ENCODE results near the gene DNAH10.
"Not testable (repeated sequence)": the region's sequence is repeated elsewhere in the genome, so short reads cannot be mapped to it uniquely, and the experiment has no call there.

The DNAH10 gene

DNA sequence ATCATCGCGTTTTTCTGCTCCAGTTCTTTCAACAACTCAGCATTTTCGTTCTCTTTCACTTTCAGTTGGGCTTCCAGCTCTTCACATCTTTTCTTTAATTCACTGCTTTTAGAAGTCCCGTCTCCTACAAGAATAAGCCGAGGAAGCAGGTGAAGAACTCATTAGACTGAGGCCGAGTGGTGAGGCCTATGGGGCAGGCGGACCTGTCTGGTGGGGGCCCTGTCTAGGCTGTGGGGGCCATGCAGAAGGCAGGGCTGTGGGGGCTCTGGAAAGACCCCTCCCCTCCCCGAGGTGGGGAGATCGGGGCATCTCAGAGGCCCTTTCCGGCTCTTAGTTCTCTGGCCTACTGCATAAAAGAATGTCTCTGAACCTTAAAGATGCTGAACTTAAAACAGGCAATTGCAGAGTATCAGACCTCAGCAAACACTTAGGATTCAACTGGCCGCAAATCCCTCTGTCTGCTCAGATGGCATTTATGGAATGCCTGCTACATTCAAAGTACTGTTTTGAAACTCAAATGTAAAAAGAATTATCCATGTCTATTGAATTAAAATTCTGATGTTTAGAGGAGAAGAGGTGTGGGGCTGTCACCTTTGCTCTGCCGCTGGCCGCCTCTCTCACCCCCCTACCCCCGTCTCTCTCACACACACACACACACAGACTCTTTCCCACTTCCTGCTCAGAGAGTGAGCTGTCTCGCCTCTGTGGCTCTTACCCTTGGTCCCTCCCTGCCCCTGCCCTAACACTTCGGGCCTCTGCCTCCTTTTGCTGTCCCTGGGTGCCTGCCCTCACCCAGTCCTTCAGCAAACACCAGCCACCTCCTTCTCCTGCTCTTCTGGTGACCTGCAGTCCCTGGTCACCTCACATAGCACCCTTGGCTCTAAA, 175.8 kb downstream of the DNAH10 start:
- peak; percentile 16 to 37 for DNase-seq

GRCh38 chr12:123938679-123939480, 176.8 kb downstream of the DNAH10 start:
- no peak for DNase-seq

GRCh38 chr12:123939716-123940626, 177.9 kb downstream of the DNAH10 start:
- no peak for DNase-seq

GRCh38 chr12:123940627-123940966, 178.5 kb downstream of the DNAH10 start:
- DNase-seq: no peak

GRCh38 chr12:123941000-123941399, 178.9 kb downstream of the DNAH10 start:
- no peak for DNase-seq

DNA sequence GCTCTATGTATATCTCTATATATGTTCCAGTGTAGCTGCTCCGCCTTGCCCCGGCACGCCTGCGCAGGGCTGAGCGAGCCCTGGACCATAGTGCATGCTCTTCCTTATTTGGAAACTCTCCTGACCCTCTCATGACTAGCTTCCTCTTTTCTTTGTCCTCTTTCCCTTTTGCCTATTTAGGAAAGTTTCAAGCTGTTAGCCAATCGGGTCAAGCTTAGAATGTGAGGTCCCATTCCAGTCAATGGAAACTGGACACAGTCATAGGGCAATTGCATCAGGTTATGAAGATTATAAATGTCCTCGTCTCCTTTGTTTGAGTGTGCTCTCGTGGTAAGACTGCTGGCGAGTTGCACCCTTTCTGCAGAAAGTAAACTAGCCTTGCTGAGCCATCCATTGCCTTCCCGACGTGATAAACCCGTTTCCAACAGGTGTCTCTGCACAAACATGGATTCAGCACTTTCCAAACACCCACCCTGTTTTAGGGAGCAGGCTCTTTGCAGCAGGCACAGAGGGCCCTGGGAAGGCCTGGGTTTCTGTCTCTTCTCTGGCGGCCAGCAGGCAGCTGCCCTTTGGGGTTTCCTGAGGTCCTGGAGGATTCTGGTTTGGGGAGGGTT, 179.6 kb downstream of the DNAH10 start:
- DNase-seq: peak; percentile 90 to 94

DNA sequence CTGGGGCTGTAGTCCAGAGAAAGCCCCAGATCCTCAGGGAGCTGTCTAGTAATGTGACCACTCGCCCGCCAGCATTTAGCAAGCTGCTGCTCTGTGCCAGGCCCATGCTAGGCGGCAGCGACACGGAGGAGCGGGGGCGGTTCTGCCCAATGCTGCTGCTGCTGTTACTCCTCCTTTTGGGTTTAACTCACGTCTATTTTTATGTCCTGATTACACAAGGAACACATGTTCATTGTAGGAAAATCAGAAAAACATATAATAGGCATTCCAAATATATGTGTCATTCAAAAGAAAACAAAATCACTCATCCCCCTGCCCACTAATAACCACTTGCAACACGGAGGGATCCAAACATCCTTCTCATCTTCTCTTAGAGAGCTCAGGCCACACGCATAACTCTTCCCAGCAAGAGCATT, 180.1 kb downstream of the DNAH10 start:
- no peak for DNase-seq

- DNase-seq: no peak
Observed at GRCh38 chr12:123942911-123943648, 181.0 kb downstream of the DNAH10 start.

DNA sequence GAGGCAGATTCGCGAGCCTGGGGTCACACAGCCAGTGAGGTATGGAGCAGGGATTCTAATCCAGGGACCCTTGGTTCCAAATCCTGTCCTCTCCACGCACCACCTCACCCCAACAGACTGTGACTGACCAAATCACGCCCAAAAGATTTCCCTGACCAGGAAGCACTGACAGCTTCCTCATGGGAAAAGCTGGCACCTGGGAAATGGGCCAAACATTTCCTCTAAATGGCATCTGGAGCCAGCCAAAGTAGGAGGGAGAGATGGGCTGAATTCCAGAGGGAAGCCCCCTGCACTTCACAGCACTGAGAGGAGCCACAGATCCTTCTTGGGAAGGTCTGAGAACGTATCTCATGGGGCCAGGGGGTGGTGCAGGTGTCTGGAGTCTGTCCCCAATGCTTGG, 181.7 kb downstream of the DNAH10 start:
- no peak for DNase-seq

DNA sequence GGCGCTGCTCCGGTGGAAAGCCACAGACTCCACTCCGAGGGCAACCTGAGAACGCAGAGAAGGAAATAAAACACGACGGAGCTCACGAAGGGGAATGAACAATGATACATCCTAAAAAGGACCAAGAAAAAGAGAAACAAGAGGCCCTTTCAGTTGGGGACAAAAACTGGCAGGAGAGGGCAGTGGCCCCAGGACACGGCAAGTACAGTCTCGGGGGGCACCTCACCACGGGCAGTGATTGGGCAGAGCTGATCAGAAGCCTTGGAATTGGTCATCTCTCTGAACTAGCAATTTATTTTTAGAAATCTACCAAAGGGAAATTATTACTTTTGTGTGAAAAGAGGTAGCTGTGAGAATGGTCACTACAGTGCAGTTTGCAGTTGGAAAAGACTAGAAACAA, 182.6 kb downstream of the DNAH10 start:
- DNase-seq: peak in 1 of 2 experiments; percentile 54

DNA sequence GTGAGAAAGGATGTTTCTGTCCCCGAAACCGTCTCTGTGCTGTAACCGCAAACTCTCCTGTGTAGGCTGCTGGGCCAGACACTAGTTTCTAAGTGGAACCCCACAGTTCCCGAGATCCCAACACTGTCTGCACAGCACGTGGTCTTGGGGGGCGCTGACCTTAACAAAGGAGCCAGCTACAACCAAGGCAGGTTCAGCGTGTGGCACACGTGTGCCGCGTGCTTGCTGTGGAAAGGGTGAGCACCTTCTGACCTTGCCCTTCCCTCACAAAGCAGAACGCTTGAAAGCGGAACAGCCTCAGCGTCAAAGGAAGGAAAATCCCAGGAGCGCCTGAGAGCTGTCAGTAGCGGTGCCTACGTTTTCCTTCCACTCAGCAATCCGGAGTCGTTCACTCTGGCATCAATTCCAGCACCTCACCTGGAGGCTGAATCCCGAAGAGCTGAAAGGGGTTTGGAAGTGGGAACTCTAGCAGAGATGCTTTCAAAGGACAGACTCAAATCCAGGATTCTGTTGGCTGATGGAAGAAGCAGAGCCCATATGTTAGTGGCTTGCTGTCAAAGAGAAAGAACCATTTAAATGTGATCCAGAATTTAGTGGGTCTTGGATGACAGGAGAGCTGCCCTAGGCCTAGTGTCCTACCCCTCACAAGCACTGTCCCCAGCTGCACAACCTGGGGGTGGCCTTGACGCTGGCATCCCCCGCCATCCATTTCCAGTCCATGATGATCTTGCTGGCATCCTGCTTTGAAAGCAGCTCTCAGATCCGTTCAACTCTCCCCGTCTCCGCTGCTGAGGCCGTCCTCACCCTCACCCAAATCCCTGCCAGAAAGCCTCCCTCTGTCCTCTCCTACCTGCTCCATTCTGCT, 183.4 kb downstream of the DNAH10 start:
- no peak for DNase-seq

DNA sequence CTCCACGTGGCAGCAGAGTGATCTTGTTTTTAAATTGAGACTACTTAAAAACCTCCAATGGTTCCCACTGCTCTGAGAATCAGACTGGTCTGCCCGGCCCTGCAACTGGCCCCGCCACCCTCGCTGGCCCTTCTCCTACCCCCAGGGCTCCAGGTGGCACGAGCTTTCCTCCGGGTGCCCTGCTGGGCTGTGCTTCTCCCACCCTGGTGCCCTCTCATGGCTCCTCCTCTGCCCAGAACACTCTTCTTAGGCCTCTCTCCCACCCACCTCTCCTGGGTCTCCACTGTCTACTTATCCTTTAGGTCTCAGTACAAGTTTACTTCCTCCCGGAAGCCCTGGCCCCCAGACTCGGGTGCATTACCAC, 184.0 kb downstream of the DNAH10 start:
- no peak for DNase-seq

- DNase-seq: not testable (repeated sequence)
Observed at GRCh38 chr12:123946516-123947505, 184.7 kb downstream of the DNAH10 start.

- not testable (repeated sequence) for DNase-seq
Observed at GRCh38 chr12:123947531-123947930, 185.4 kb downstream of the DNAH10 start.

GRCh38 chr12:123948401-123948795, 186.3 kb downstream of the DNAH10 start:
- DNase-seq: no peak

- no peak for DNase-seq
Observed at GRCh38 chr12:123948796-123949769, 187.0 kb downstream of the DNAH10 start.

DNA sequence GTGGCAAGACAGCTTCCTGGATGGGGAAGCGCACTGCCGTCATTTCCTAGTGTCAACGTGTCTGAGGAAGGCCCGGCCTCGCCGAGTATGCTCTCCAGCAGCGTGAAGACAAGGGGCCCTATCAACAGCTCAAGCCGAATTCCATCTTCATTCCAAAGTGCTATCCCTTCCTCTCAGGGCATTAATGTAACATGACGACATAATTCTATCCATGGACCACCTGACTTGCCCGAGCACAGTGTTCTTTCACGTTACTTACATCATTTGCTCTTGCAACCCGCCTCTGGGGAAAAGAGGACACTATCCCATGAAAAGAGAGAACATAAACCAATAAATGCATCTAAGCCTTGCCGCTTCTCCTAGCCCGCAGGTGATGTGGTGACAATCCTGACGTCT, 187.7 kb downstream of the DNAH10 start:
- no peak for DNase-seq

Data from Kasumi-1 (cell line).